PFSK-1 (cell line): ENCODE measurements around the gene ABCB8.

Source experiments
- FOXP2 ChIP-seq: optimal IDR thresholded peaks from 2 replicates; pipeline ENCODE3; 2011; ENCODE audit warnings: borderline replicate concordance, control low read depth, inconsistent platforms; ENCODE audit not compliant: insufficient read depth; ENCODE audit errors: extremely low read length, extremely low read depth
- POLR2AphosphoS5 ChIP-seq: IDR thresholded peaks from 2 replicates; pipeline ENCODE4 v1.6.1; 2012; ENCODE audit warnings: low read depth, mild to moderate bottlenecking, control low read depth, low read length, moderate library complexity
- SIN3A ChIP-seq: IDR thresholded peaks from 2 replicates; pipeline ENCODE4 v1.6.1; 2012; ENCODE audit warnings: mild to moderate bottlenecking, low read length, moderate library complexity, borderline replicate concordance; ENCODE audit not compliant: insufficient read depth
- TAF1 ChIP-seq: IDR thresholded peaks from 2 replicates; pipeline ENCODE4 v1.6.1; 2012; ENCODE audit warnings: low read length, control low read depth, borderline replicate concordance; ENCODE audit not compliant: insufficient read depth
- TF ChIP-seq, protein P1 (sequence below), 2 experiments: IDR thresholded peaks; 2 replicates each; pipeline versions ENCODE4 v1.6.1 to v1.8.0; 2011 to 2012; ENCODE audit warnings: low read depth in 2 of 2, low read length in 2 of 2, control low read depth in 1 of 2, inconsistent platforms in 1 of 2, mild to moderate bottlenecking in 1 of 2, moderate library complexity in 1 of 2; ENCODE audit not compliant: insufficient read depth in 1 of 2

The ABCB8 gene

DNA sequence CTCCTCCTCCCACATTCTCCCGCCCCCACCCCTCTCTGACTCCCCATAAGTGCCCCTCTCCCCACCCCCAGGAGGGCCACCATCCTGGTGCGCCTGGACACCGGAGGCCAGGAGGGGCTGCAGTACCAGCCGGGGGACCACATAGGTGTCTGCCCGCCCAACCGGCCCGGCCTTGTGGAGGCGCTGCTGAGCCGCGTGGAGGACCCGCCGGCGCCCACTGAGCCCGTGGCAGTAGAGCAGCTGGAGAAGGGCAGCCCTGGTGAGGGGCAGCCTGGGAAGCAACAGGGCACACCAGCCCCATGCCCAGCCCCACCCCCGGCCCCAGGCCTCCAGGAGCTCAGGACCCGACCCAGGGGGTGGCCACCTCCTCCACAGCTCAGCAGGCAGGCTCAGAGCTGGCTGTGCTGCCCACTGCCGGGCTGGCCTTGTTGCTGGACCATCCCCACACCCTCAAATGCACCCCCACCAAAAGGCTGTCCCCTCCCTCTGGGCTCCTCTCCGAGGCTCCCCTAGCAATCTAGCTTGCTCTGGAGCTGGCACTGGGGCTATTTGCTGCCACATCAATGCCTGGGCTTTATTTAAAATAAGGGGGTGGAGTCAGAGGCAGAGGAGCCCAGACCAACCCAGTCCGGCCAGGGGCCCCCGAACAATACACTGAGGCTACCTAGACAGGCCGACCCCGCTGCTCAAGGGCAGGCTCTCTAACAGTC, 18.8 kb upstream of the ABCB8 start:
- TF ChIP-seq, protein P1, sequence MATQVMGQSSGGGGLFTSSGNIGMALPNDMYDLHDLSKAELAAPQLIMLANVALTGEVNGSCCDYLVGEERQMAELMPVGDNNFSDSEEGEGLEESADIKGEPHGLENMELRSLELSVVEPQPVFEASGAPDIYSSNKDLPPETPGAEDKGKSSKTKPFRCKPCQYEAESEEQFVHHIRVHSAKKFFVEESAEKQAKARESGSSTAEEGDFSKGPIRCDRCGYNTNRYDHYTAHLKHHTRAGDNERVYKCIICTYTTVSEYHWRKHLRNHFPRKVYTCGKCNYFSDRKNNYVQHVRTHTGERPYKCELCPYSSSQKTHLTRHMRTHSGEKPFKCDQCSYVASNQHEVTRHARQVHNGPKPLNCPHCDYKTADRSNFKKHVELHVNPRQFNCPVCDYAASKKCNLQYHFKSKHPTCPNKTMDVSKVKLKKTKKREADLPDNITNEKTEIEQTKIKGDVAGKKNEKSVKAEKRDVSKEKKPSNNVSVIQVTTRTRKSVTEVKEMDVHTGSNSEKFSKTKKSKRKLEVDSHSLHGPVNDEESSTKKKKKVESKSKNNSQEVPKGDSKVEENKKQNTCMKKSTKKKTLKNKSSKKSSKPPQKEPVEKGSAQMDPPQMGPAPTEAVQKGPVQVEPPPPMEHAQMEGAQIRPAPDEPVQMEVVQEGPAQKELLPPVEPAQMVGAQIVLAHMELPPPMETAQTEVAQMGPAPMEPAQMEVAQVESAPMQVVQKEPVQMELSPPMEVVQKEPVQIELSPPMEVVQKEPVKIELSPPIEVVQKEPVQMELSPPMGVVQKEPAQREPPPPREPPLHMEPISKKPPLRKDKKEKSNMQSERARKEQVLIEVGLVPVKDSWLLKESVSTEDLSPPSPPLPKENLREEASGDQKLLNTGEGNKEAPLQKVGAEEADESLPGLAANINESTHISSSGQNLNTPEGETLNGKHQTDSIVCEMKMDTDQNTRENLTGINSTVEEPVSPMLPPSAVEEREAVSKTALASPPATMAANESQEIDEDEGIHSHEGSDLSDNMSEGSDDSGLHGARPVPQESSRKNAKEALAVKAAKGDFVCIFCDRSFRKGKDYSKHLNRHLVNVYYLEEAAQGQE (IDR thresholded peaks at IDR 0.05; ENCODE audit: insufficient read depth in 1 of 2, low read depth in 2 of 2, low read length in 2 of 2) = no peak
- no peak for TF ChIP-seq POLR2AphosphoS5
- no peak for TF ChIP-seq TAF1
- TF ChIP-seq SIN3A = no peak
- TF ChIP-seq FOXP2 = no peak

DNA sequence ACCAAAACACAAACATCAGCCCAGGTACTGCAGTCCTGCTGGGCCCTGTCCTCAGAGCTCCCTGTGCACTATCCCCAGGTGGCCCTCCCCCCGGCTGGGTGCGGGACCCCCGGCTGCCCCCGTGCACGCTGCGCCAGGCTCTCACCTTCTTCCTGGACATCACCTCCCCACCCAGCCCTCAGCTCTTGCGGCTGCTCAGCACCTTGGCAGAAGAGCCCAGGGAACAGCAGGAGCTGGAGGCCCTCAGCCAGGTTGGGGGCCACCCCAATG, 18.3 kb upstream of the ABCB8 start:
- no peak for TF ChIP-seq SIN3A
- no peak for TF ChIP-seq FOXP2
- TF ChIP-seq TAF1 = no peak
- TF ChIP-seq, protein P1 (IDR thresholded peaks at IDR 0.05; ENCODE audit: insufficient read depth in 1 of 2, low read depth in 2 of 2, low read length in 2 of 2) = no peak
- TF ChIP-seq POLR2AphosphoS5 = no peak

DNA sequence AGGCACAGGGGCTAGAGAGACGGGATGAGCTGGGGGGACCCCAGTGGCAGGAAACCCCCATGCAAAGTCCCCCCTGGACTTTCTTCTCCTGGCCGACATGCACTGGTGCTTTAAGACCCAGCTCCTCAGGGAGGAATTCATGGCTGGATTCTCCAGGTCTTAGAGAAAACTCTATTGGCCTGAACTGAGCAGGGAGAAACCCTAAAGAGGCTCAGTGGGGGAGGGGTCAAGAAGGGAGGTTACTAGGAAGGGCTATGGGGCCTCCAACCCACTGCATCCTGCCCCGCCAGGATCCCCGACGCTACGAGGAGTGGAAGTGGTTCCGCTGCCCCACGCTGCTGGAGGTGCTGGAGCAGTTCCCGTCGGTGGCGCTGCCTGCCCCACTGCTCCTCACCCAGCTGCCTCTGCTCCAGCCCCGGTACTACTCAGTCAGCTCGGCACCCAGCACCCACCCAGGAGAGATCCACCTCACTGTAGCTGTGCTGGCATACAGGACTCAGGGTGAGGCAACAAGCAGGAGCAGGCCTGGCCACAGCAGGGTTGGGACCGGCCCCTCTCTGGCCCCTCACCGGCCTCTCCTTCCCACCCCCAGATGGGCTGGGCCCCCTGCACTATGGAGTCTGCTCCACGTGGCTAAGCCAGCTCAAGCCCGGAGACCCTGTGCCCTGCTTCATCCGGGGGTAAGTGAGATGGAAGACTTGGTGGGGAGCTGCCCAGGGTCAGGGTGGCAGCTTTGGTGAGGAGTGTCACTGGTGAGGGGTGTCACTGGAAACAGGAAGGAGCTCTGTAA, 17.7 kb upstream of the ABCB8 start:
- no peak for TF ChIP-seq POLR2AphosphoS5
- TF ChIP-seq TAF1 = no peak
- no peak for TF ChIP-seq FOXP2
- TF ChIP-seq SIN3A = no peak
- TF ChIP-seq, protein P1 (IDR thresholded peaks at IDR 0.05; ENCODE audit: insufficient read depth in 1 of 2, low read depth in 2 of 2, low read length in 2 of 2) = no peak

DNA sequence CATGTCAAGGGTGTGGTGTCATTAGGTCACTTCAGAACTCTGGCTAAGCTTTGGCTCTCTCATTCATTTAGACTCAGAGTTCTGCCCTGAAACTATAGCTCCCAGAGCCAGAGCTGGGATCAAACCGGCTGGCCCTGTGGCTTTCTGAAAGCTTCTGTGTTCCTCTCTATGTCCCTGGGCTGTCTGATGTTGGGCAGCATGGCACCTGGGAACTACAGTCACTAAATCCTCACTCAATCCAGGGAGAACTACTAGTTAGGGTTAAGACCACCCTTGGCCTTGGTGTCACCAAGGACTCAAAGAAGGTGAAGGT, 17.2 kb upstream of the ABCB8 start:
- TF ChIP-seq FOXP2 (no peak), POLR2AphosphoS5 (no peak), TAF1 (no peak), SIN3A (no peak)
- TF ChIP-seq, protein P1 (IDR thresholded peaks at IDR 0.05; ENCODE audit: insufficient read depth in 1 of 2, low read depth in 2 of 2, low read length in 2 of 2) = no peak
